Activated naive CD8-positive, alpha-beta T cell treated with anti-CD3 and anti-CD28 coated beads for 36 hours (primary cell): ENCODE measurements around the gene SRC. TPM values are rescaled to one million over a fixed set of nuclear protein-coding genes. Genes with fewer than 3 reads are reported as not detected.

Source experiments
- DNase-seq: peaks from one replicate; pipeline ENCODE4 v3.0.0; 2021
- H3K27ac Mint-ChIP-seq: one replicate; pipeline ENCODE4 v1.8.0; 2022; ENCODE audit warnings: mild to moderate bottlenecking, moderate library complexity, mixed read lengths
- H3K27me3 Mint-ChIP-seq: one replicate; pipeline ENCODE4 v1.8.0; 2022; ENCODE audit warnings: mild to moderate bottlenecking, mixed read lengths
- H3K36me3 Mint-ChIP-seq: one replicate; pipeline ENCODE4 v1.8.0; 2021; ENCODE audit warnings: mild to moderate bottlenecking, mixed read lengths
- H3K4me1 Mint-ChIP-seq: one replicate; pipeline ENCODE4 v1.8.0; 2021; ENCODE audit warnings: mixed read lengths
- H3K4me3 Mint-ChIP-seq: one replicate; pipeline ENCODE4 v1.8.0; 2022; ENCODE audit warnings: mild to moderate bottlenecking, moderate library complexity, mixed read lengths
- H3K9me3 Mint-ChIP-seq: one replicate; pipeline ENCODE4 v1.8.0; 2022; ENCODE audit warnings: mixed read lengths
- total RNA-seq, 2 experiments: library from RNA; stranded (reverse); gene quantifications; one replicate each; pipeline ENCODE4 v1.2.3, GENCODE V29; 2021

SRC gene
- total RNA-seq, 2 experiments from 2014 or later = 1.1 to 1.9 TPM

DNA sequence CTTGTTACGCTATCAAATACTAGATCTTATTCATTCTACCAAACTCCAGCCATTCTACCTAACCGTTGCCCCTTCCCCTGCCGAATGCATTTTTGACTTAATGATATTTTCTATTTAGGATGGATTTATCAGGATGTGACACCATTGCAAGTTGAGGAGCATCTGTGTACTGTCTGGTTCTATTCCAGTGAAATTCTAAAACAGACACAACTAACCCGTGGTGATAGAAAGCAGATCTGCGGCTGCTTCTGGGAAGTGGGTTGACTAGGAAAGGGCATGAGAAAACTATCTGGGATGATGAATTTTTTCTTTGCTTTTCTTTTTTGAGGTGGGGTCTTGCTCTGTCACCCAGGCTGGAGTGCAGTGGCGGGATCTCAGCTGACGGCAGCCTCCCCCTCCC is 20.7 kb upstream of the SRC start:
- Mint-ChIP-seq H3K36me3 (no peaks in the 10 kb centered on the region), H3K27ac (no peak overlapping the region), H3K27me3 (no peaks in the 10 kb centered on the region), H3K4me3 (no peak overlapping the region), H3K4me1 (no peaks in the 10 kb centered on the region), H3K9me3 (no peaks in the 10 kb centered on the region)
- no peak for DNase-seq

DNA sequence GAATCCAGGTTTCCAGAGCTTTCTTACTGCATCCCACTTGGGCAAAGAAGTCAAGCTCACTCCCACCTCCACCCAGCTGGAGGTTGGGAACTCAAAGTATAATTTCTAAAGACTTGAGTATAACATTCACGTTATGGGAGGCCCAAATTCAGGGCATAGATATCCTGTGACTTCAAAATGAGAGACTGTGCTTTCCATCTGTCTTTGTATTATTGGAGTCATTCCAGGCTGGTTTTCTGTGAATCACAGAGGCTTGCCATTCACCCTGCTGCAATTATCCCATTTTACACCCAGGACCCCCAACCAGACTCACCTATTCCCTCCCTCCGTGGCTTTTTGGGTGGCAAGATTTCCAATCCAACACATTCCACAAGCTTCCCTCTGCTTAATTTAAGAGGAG is 19.3 kb upstream of the SRC start:
- Mint-ChIP-seq H3K4me1 (no peaks in the 10 kb centered on the region), H3K9me3 (no peaks in the 10 kb centered on the region), H3K27ac (no peak overlapping the region), H3K4me3 (no peak overlapping the region), H3K27me3 (no peaks in the 10 kb centered on the region), H3K36me3 (no peaks in the 10 kb centered on the region)
- no peak for DNase-seq

DNA sequence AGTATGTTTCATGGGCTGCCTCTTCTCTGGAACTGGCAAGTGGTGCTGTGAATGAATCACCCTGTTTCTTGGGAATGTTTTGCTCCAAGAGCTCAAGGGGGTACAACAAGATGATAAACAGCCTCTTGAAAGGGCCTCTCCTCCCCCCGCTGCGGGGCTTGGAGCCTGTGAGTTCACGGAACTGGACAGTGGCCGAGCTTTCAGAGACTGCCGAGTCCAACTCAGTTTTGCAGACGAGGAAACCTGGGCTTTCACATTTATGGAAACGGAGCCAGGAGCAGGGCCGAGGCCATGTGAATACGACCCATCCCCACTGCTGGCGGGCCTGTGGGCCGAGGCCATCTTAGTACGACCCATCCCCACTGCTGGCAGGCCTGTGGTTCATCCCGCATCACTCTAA is 18.2 kb upstream of the SRC start:
- H3K36me3 Mint-ChIP-seq = no peaks in the 10 kb centered on the region
- no peak overlapping the region for H3K27ac Mint-ChIP-seq
- H3K9me3 Mint-ChIP-seq = no peaks in the 10 kb centered on the region
- H3K4me1 Mint-ChIP-seq = no peaks in the 10 kb centered on the region
- DNase-seq = no peak
- no peak overlapping the region for H3K4me3 Mint-ChIP-seq
- H3K27me3 Mint-ChIP-seq = no peaks in the 10 kb centered on the region

DNA sequence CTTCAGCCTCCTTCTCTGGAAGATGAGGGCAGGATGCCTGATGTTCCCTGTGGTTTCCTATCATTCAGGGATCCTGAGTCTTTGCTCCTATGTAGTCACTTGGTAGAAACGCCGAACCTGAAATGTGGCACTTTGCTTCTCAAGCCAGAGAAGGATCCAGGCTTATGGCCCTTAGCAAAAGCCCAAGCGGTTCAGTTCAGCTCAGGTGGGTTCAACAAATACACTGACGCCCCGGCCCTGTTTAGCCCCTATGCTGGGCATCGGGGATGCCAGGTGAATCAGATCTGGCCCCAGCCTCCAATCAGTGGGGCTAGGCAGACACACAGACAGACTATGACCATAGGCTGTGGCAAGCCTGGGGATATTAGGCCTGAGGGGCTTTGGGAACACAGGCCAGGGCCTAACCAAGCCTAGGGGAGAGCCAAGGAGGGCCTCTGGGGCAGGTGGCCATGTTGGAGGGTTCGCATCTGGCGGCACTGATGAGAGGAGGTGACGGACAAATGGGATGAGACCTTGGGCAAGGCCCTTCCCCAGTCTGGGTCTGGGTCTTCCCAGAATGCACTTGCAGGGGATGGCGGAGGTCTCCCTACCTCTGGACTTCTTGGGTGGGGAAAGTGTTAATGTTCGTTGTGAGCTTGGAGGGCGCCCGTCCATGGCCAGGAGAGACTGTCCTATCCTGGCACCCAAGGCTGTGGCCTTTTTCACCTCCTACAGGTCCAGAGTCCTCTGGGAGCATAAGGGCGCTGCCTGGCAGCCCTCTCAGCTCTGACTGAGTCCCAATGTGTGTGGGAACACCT is 17.6 kb upstream of the SRC start:
- Mint-ChIP-seq H3K4me1 (no peaks in the 10 kb centered on the region), H3K36me3 (no peaks in the 10 kb centered on the region), H3K27ac (no peak overlapping the region), H3K9me3 (no peaks in the 10 kb centered on the region), H3K4me3 (no peak overlapping the region), H3K27me3 (no peaks in the 10 kb centered on the region)
- no peak for DNase-seq

DNA sequence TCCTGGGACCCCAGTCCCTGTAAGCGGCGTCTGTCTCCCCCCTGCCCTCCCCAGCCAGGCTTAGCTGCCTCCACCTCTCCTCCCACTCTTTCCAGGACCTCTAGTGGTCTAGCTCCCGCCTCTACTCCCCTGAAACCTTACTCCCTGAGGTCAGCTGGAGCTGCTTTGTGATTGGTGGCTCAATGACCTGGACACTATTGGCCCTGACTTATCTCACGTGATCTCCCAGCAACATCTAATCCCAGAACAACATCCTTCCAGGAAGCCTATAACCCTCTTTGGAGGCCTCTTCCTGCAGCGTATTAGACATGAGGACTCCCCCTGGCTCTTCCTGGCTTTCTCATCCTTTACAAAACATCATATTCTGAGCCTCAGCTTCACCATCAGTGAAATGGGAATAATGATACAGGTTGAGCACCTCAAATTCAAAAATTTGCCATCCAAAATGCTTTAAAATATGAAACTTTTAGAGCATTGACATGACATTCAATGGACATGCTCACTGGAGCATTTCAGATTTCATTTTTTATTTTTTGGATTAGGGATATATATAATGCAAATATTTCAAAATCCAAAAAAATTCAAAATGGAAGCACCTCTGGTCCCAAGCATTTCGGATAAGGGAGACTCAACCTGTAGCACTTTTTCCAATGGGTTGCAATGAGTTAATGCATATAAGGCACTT is 16.3 kb upstream of the SRC start:
- no peaks in the 10 kb centered on the region for H3K36me3 Mint-ChIP-seq
- H3K27me3 Mint-ChIP-seq = no peaks in the 10 kb centered on the region
- H3K4me3 Mint-ChIP-seq = no peak overlapping the region
- no peak overlapping the region for H3K27ac Mint-ChIP-seq
- H3K9me3 Mint-ChIP-seq = no peaks in the 10 kb centered on the region
- DNase-seq = no peak
- no peaks in the 10 kb centered on the region for H3K4me1 Mint-ChIP-seq

DNA sequence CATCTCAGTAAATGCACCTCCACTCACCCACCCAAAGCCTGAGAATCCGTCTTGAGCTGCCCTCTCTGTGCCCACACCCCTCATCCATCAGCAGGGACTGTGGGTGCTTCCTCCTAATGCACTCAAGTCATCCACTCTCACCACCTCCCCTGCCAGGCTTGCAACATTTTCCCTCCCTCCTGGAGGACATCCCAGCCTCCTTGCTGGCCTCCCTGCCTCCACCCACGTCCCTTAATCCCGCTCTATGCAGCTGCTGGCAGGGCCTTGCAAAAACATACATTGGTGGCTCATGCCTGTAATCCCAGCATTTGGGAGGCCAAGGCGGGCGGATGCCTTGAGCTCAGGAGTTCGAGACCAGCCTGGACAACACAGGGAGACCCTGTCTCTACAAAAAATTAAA is 15.6 kb upstream of the SRC start:
- no peak overlapping the region for H3K27ac Mint-ChIP-seq
- no peaks in the 10 kb centered on the region for H3K9me3 Mint-ChIP-seq
- no peaks in the 10 kb centered on the region for H3K36me3 Mint-ChIP-seq
- peaks cover 1% of the 10 kb centered on the region for H3K4me1 Mint-ChIP-seq
- H3K27me3 Mint-ChIP-seq = no peaks in the 10 kb centered on the region
- no peak for DNase-seq
- no peak overlapping the region for H3K4me3 Mint-ChIP-seq

DNA sequence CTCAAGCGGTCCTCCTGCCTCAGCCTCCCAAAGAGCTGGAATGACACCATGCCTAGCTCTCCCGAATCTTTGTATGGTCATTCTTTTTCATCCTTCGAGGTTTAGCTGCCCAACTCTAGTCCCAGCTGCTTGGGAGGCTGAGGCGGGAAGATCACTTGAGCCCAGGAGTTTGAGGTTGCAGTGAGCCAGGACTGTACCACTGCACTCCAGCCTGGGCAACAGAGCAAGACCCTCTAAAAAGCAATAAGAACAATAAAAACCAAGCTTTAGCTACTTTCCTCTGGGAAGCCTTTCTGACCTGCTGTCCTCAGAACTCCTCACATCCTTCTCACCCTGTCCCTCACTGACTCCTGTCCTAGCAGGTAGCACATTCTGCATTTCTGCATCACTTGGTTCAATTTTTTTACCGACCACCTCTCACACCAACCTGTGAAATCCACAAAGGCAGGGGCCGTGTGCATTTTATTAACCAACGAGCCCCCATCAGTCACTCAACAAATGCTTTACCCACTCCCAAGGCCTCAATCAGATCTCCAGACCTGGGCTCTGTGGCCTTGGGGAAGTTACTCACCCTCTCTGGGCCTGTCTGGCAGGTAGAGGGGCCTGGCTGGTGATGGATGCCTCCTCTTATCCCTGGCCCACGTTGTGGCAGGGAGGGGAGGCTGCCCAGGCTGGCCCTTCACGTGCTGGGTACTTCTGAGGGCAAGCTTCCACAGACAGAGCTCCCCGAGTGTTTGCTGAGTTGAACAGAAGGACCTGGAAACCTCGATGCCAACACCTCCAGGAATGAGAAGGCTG is 14.7 kb upstream of the SRC start:
- no peak for DNase-seq
- H3K27ac Mint-ChIP-seq = no peak overlapping the region

DNA sequence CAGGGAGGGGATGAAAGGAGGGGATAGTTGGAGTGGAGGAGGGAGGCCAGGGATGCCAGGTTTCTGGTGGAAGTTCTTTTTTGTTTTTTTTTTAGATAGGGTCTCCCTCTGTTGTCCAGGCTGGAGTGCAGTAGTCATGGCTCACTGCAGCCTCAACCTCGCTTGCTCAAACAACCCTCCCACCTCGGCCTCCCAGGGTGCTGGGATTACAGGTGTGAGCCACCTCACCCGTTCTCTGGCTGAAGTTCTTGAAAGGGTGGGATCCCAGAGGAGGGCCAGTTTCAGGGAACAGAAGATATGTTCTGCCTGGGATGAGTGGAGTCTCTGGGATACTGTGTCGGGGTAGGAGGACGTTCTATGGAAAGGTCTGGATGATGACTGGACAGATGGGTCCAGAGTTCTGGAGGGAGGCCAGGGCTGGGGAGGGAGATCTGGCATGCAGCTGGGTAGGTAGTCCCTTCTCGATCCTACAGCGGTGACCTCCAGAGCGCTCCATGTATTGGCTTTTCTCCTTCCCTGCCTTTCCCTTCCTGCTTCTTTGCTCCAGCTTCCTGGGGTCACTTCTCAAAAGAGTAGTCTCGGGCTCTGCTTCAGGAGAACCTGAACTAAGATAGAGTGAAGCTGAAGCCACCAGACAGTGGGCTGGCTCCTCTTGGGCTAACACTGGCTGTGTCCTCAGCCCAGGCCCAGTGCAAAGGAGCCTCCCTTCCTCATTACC is 12.7 kb upstream of the SRC start:
- H3K4me1 Mint-ChIP-seq = peaks cover 20% of the 10 kb centered on the region
- no peaks in the 10 kb centered on the region for H3K36me3 Mint-ChIP-seq
- H3K27me3 Mint-ChIP-seq = no peaks in the 10 kb centered on the region
- no peak for DNase-seq
- no peak overlapping the region for H3K27ac Mint-ChIP-seq
- H3K9me3 Mint-ChIP-seq = no peaks in the 10 kb centered on the region
- H3K4me3 Mint-ChIP-seq = no peak overlapping the region

More for the DNA sequence above, 14.7 kb upstream of the SRC start:
- Mint-ChIP-seq H3K36me3 (no peaks in the 10 kb centered on the region), H3K4me3 (no peak overlapping the region), H3K4me1 (peaks cover 10% of the 10 kb centered on the region), H3K27me3 (no peaks in the 10 kb centered on the region), H3K9me3 (no peaks in the 10 kb centered on the region)

DNA sequence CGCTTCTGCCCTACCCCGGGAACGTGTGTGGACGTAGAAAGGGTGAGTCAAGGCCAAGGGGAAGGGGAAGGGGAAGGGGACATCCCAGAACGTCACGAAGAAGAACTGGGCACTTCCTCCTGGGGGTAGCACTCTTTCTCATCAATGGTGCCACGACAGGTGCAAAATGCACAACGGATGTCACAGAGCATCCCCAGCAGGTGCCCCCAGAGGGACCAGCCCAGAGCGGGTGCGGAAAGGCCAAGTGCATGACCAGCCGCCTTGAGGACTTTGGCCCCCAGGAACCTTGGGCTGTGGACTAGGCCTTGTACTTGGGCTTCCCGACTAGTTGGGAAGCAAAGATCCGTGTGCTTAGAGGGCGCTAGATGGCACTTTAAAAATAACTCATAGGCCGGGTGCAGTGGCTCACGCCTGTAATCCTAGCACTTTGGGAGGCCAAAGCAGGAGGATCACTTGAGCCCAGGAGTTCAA is 12.1 kb upstream of the SRC start:
- Mint-ChIP-seq H3K9me3 (no peaks in the 10 kb centered on the region), H3K27ac (no peak overlapping the region), H3K27me3 (no peaks in the 10 kb centered on the region), H3K36me3 (no peaks in the 10 kb centered on the region), H3K4me1 (peaks cover 20% of the 10 kb centered on the region), H3K4me3 (no peak overlapping the region)
- no peak for DNase-seq

DNA sequence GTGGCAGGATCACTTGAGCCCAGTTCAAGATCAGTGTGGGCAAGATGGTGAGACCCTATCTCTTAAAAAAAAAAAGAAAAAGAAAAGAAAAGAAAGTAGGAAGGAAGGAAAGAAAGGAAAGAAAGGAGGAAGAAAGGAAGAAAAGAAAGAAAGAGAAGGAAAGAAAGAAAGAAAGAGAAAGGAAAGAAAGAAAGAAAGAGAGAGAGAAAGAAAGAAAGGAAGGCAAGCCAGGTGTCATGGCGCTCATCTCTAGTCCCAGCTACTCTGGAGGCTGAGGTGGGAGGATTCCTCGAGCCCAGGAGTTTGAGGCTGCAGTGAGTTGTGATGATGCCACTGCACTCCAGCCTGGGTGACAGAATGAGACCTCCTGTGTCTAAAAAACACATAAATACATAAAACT is 11.5 kb upstream of the SRC start:
- Mint-ChIP-seq H3K27me3 (no peaks in the 10 kb centered on the region), H3K9me3 (no peaks in the 10 kb centered on the region), H3K4me1 (peaks cover 20% of the 10 kb centered on the region), H3K4me3 (no peak overlapping the region), H3K27ac (no peak overlapping the region), H3K36me3 (no peaks in the 10 kb centered on the region)
- no peak for DNase-seq

DNA sequence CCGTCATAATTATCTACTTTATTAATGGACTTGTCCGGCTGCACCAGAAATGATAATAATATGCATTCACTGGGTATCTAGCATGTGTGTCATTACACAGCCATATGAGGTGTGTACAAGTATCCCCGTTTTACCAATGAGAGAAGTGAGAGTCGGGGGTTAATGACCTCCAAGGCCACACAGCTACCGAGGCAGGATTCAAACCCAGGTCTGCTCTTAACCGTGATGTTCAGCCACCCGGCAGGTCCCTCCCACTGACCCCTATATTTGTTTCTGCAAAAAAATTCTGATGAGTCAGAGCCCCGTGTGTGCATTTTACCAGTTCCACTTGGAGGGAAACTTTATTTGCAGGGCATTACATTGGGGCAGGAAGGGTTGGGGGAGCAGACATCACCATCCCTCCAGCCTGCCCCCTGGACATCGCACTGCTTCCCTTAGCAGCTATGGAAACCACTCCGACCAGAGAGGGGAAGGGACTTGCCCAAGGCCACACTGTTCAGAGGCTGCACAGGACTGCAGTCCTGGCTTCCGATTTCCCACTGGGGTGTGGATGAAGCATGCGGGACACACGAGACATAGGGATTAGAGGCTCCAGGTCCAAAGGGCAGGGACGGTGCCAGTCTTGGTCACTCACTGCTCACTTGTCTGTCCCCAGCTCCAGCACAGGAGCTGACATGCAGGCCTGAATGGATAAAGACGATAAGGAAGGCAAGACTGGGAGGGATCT is 10.1 kb upstream of the SRC start:
- H3K27ac Mint-ChIP-seq = no peak overlapping the region

DNA sequence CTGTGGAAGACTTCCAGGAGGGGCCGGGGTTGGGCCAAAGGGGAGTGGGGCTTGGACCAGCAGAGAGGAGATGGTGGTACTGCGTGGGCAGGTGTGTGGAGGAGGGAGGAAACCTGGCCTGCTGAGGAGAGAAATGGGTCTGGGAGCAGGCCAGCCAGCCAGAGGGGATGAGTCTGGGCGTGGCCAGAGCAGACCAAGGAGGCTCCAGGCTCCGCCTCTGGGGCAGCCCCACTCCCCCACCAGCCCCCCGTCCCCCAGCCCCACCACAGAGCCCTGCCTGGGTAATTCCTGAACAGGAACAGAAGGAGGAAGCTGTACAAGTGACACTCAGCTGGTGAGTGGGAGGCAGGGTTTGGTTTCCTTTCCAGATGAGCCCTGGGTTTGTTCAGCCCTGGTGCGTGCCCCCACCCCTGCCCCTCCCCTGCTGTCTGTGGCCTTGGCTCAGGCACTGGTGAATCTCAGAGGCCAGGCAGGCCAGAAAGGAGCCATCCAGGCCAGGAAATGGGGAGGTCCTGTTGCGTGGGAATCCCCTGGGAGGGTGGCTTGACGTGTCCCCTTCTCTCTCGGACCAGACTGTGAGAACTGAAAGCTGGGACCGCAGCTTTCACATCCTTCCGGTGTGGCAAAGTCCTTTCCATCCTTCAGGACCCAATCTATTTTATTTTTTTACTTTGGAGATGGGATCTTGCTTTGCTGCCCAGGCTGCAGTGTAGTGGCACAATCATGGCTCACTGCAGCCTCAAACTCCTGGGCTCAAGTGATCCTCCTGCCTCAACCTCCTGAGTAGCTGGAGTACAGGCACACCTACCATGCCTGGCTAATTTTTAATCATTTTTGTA is 9.4 kb upstream of the SRC start:
- DNase-seq = peak; percentile 57
- no peaks in the 10 kb centered on the region for H3K36me3 Mint-ChIP-seq
- H3K9me3 Mint-ChIP-seq = no peaks in the 10 kb centered on the region
- no peak overlapping the region for H3K27ac Mint-ChIP-seq
- H3K4me1 Mint-ChIP-seq = peaks cover 20% of the 10 kb centered on the region
- no peaks in the 10 kb centered on the region for H3K27me3 Mint-ChIP-seq
- peak overlapping the region; percentile 3 for H3K4me3 Mint-ChIP-seq

More for the DNA sequence above, 10.1 kb upstream of the SRC start:
- H3K9me3 Mint-ChIP-seq = no peaks in the 10 kb centered on the region
- H3K4me3 Mint-ChIP-seq = peak overlapping the region; percentile 3
- peaks cover 20% of the 10 kb centered on the region for H3K4me1 Mint-ChIP-seq
- H3K36me3 Mint-ChIP-seq = no peaks in the 10 kb centered on the region
- no peak for DNase-seq
- H3K27me3 Mint-ChIP-seq = no peaks in the 10 kb centered on the region

DNA sequence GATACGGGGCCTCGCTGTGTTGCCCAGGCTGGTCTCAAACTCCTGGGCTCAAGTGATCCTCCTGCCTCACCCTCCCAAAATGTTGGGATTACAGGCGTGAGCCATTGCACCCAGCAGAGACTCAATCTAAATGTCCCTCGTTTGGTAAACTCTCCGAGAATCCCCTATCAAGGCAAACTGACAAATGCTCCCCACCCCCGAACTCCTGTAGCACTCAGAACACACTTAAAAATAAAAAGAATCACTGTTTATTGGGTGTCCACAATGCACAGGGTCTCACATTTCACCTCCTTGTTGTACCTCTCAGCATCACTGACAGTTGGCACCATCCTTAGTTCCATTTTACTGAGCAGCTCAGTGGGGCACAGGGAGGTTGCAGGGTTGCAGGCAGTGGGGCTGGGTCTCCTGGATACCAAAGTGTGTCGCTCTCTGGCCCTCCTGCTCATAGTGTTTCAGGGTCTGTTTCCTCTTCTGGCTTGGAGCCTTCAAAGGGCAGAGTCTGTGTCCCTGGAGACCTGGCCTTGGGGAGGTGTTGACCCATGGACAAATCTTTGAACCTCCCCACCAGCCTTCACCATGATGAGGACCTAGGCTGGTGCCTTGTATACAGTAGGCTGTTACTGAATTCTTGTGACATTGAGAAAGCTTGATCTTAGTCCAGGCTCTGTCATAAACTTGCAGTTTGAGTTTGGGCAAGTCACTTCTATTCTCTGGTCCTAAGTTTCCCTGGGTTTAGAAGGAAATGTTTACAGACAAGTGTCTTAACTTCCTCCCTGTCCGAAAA is 8.5 kb upstream of the SRC start:
- H3K4me1 Mint-ChIP-seq = peaks cover 20% of the 10 kb centered on the region
- no peaks in the 10 kb centered on the region for H3K36me3 Mint-ChIP-seq
- H3K27me3 Mint-ChIP-seq = no peaks in the 10 kb centered on the region
- no peak for DNase-seq
- H3K4me3 Mint-ChIP-seq = no peak overlapping the region
- H3K27ac Mint-ChIP-seq = no peak overlapping the region
- H3K9me3 Mint-ChIP-seq = no peaks in the 10 kb centered on the region
